Spleen (tissue), 11 donors: ENCODE measurements around the gene MYL5. TPM values are rescaled to one million over a fixed set of nuclear protein-coding genes. Genes with fewer than 3 reads are reported as not detected.

Experiments
- DNase-seq: peaks from one replicate; pipeline ENCODE4 v3.0.0-alpha.2; 2020
- H3K27ac ChIP-seq, 8 donors: fragments of 200-600 bp; sonication (generic) in 7 of 8; 1 replicate in 4 of 8; 2 replicates in 4 of 8; pipeline versions ENCODE4 v1.5.0 to v1.8.0; 2016 to 2021; ENCODE audit warnings: inconsistent platforms in 4 of 8, mild to moderate bottlenecking in 4 of 8, moderate library complexity in 1 of 8
- H3K27me3 ChIP-seq, 7 donors: fragments of 200-600 bp; sonication (generic) in 6 of 7; replicated peaks in 1 of 7; 1 replicate in 4 of 7; 2 replicates in 3 of 7; pipeline versions ENCODE4 v1.5.0 to v1.8.0; 2016 to 2021; ENCODE audit warnings: inconsistent platforms in 3 of 7, mild to moderate bottlenecking in 1 of 7
- H3K36me3 ChIP-seq, 6 donors: fragments of 200-600 bp; sonication (generic) in 5 of 6; 1 replicate in 4 of 6; 2 replicates in 2 of 6; pipeline versions ENCODE4 v1.5.0 to v1.8.0; 2016 to 2021; ENCODE audit warnings: inconsistent platforms in 2 of 6
- H3K4me1 ChIP-seq, 6 donors: fragments of 200-600 bp; sonication (generic) in 5 of 6; 1 replicate in 3 of 6; 2 replicates in 3 of 6; pipeline versions ENCODE4 v1.5.0 to v1.8.0; 2016 to 2021; ENCODE audit warnings: inconsistent platforms in 3 of 6
- H3K4me3 ChIP-seq, 8 donors: fragments of 200-600 bp; sonication (generic) in 7 of 8; 1 replicate in 4 of 8; 2 replicates in 4 of 8; pipeline versions ENCODE4 v1.5.0 to v1.8.0; 2016 to 2021; ENCODE audit warnings: inconsistent platforms in 4 of 8, mild to moderate bottlenecking in 4 of 8, moderate library complexity in 2 of 8
- H3K9me3 ChIP-seq, 8 donors: fragments of 200-600 bp; sonication (generic) in 7 of 8; 1 replicate in 4 of 8; 2 replicates in 4 of 8; pipeline versions ENCODE4 v1.5.0 to v1.8.0; 2016 to 2021; ENCODE audit warnings: inconsistent platforms in 4 of 8
- CTCF ChIP-seq, 11 experiments: fragments of 200-600 bp in 7 of 11; fragments of 450-650 bp in 4 of 11; sonication (generic) in 4 of 11; IDR thresholded peaks in 8 of 11; conservative IDR thresholded peaks in 3 of 11; 1 replicate in 7 of 11; 2 replicates in 4 of 11; pipeline versions ENCODE4 v1.4.0 to v1.8.0; 2016 to 2021; ENCODE audit warnings: antibody characterized with exemption in 11 of 11, inconsistent platforms in 4 of 11, mild to moderate bottlenecking in 1 of 11
- POLR2A ChIP-seq, 3 donors: fragments of 450-650 bp; IDR thresholded peaks; one replicate each; pipeline ENCODE4 v1.5.1; 2017; ENCODE audit warnings: antibody characterized with exemption in 3 of 3, mild to moderate bottlenecking in 1 of 3
- POLR2AphosphoS5 ChIP-seq, 3 donors: sonication (generic); formaldehyde crosslinking; IDR thresholded peaks; one replicate each; pipeline ENCODE4 v1.5.1; 2017; ENCODE audit warnings: antibody characterized with exemption in 3 of 3
- WGBS, 5 donors: extraction: QIAGEN DNeasy Blood & Tissue Kit in 3 of 5; methylation state at CpG; one replicate each; pipeline versions ENCODE4 v1.1.5 to v1.1.7; 2013 to 2018; 5-methylcytosine and 5-hydroxymethylcytosine counted together
- intact Hi-C: fragments of 100-400 bp; cut with DNase I; formaldehyde crosslinking; loops from one replicate; pipeline ENCODE4 v1.15.0; 2023; ENCODE audit warnings: low total_unique reads
- polyA plus RNA-seq, 3 donors: library from polyadenylated mRNA; stranded (reverse); fragments of 200-250 nt; gene quantifications; one replicate each; pipeline ENCODE4 v1.2.1, GENCODE V29; 2013
- total RNA-seq, 7 donors: library from RNA; depleted of rRNA in 3 of 7; stranded (reverse); fragments of >200 nt in 3 of 7; fragmentation: NEBNext Ultra II Directional in 4 of 7; extraction: Animal tissue kit (Norgen Biotek cat#: 25700) in 4 of 7; gene quantifications; one replicate each; pipeline versions ENCODE4 v1.1.0 to v1.2.1, GENCODE V29; 2016 to 2021
- donor health status: healthy with polysubstance abuse.
- donor health status: DM: no; HTN: no; CAD: no; lungs with moderate emphysema.
- donor health status: DM: no; HTN: no; CAD: no.
- donor health status: Bipolar disorder and iron deficiency.
- donor health status: healthy.
- donor health status: DM: no; HTN: no; CAD: no.
- donor health status: DM: yes; HTN: yes; CAD: no.

The MYL5 gene
- total and polyA plus RNA-seq, 10 donors = 9.2 to 32.6 (median 19.2) TPM

- TF ChIP-seq CTCF (IDR thresholded peaks at IDR 0.05 in 8 of 11, conservative IDR thresholded peaks at IDR 0.05 in 3 of 11) (no peak), POLR2AphosphoS5 (IDR thresholded peaks at IDR 0.05) (peak in 1 of 3 donors; percentile 2)
- intact Hi-C loops = no loop called here
- Histone ChIP-seq H3K4me1 (peaks cover 19 to 45% (median 36%) of the 10 kb centered on the region in 6 donors), H3K36me3 (peaks cover 0 to 34% (median 26%) of the 10 kb centered on the region in 6 donors), H3K4me3 (peak overlapping the region; percentile 55 to 89 (median 81)), H3K27me3 (no peaks in the 10 kb centered on the region), H3K27ac (peak overlapping the region; percentile 66 to 98 (median 97)), H3K9me3 (no peaks in the 10 kb centered on the region)
- 11 to 22% (median 12%) methylated on average over 23 to 55 of the region's 55 CpGs for WGBS, 5 donors
- peak; percentile 93 for DNase-seq
Measured at GRCh38 chr4:673349-674091, 822 bp upstream of the MYL5 start.

- peak; percentile 90 for DNase-seq
- peaks cover 0 to 29% (median 26%) of the 10 kb centered on the region in 6 donors for H3K36me3 ChIP-seq
- no peak for TF ChIP-seq POLR2A (IDR thresholded peaks at IDR 0.05)
- TF ChIP-seq CTCF (IDR thresholded peaks at IDR 0.05 in 8 of 11, conservative IDR thresholded peaks at IDR 0.05 in 3 of 11) = peak in 1 of 11 experiments; percentile 10
- H3K27ac ChIP-seq = peak overlapping the region; percentile 93 to 99 (median 97)
- H3K9me3 ChIP-seq = no peaks in the 10 kb centered on the region
- intact Hi-C loops = no loop called here
- peak overlapping the region; percentile 55 to 89 (median 81) for H3K4me3 ChIP-seq
- 59 to 67% (median 59%) methylated on average over 20 to 26 of the region's 26 CpGs for WGBS, 5 donors
- no peaks in the 10 kb centered on the region for H3K27me3 ChIP-seq
- peaks cover 20 to 50% (median 41%) of the 10 kb centered on the region in 6 donors for H3K4me1 ChIP-seq
Measured at GRCh38 chr4:675036-675882, 917 bp downstream of the MYL5 start.

GRCh38 chr4:675980-676870 lies 1.9 kb downstream of the MYL5 start:
- intact Hi-C loops = no loop called here
- no peaks in the 10 kb centered on the region for H3K9me3 ChIP-seq
- 63 to 79% (median 68%) methylated on average over 10 to 19 of the region's 19 CpGs for WGBS, 5 donors
- H3K4me3 ChIP-seq = peak overlapping the region in 1 of 8 donors; percentile 85
- H3K27ac ChIP-seq = peak overlapping the region in 3 of 8 donors; percentile 21 to 98 (median 96)
- peaks cover 24 to 60% (median 50%) of the 10 kb centered on the region in 6 donors for H3K4me1 ChIP-seq
- H3K36me3 ChIP-seq = peaks cover 0 to 20% (median 17%) of the 10 kb centered on the region in 6 donors
- H3K27me3 ChIP-seq = no peaks in the 10 kb centered on the region
- DNase-seq = peak; percentile 80
- TF ChIP-seq CTCF (IDR thresholded peaks at IDR 0.05 in 8 of 11, conservative IDR thresholded peaks at IDR 0.05 in 3 of 11) (no peak), POLR2AphosphoS5 (IDR thresholded peaks at IDR 0.05) (peak in 2 of 3 donors; percentile 11 to 37), POLR2A (IDR thresholded peaks at IDR 0.05) (no peak)
